Measurements from ENCODE around the gene MTURN. TPM values are rescaled to one million over a fixed set of nuclear protein-coding genes. Genes with fewer than 3 reads are reported as not detected.

The MTURN gene
- total and polyA plus RNA-seq, 8 donors = 8.7 to 14.9 (median 11.4) TPM

GRCh38 chr7:30149640-30150272 lies 15.0 kb downstream of the MTURN start:
- no peaks in the 10 kb centered on the region for H3K27me3 ChIP-seq
- H3K36me3 ChIP-seq = peaks cover 0 to 6% (median 0%) of the 10 kb centered on the region in 3 donors
- no peak for TF ChIP-seq CTCF (IDR thresholded peaks at IDR 0.05)
- H3K4me3 ChIP-seq = no peak overlapping the region
- H3K27ac ChIP-seq = peak overlapping the region in 2 of 4 donors; percentile 8 to 47
- no peaks in the 10 kb centered on the region for H3K9me3 ChIP-seq
- peaks cover 0 to 12% (median 6%) of the 10 kb centered on the region in 3 donors for H3K4me1 ChIP-seq
- WGBS, 2 donors = 55 to 58% methylated on average over 7 of the region's 7 CpGs
- peak in 1 of 6 donors; percentile 9 for DNase-seq
- peak; percentile 36 to 78 (median 64) for ATAC-seq
- no peak for FAIRE-seq
- intact Hi-C loops (cut with DNase I) = no loop called here

GRCh38 chr7:30150711-30151110 lies 15.9 kb downstream of the MTURN start:
- peak in 1 of 6 donors; percentile 8 for DNase-seq
- H3K4me1 ChIP-seq = peaks cover 0 to 12% (median 6%) of the 10 kb centered on the region in 3 donors
- no peaks in the 10 kb centered on the region for H3K9me3 ChIP-seq
- WGBS, 2 donors = 80 to 93% methylated on average over 7 of the region's 7 CpGs
- H3K36me3 ChIP-seq = peaks cover 0 to 6% (median 0%) of the 10 kb centered on the region in 3 donors
- H3K4me3 ChIP-seq = no peak overlapping the region
- H3K27me3 ChIP-seq = no peaks in the 10 kb centered on the region
- FAIRE-seq = no peak
- no peak for TF ChIP-seq CTCF (IDR thresholded peaks at IDR 0.05)
- no peak overlapping the region for H3K27ac ChIP-seq
- no peak for ATAC-seq
- intact Hi-C loops (cut with DNase I) = no loop called here

- Histone ChIP-seq H3K9me3 (no peaks in the 10 kb centered on the region), H3K4me1 (peaks cover 0 to 9% (median 6%) of the 10 kb centered on the region in 3 donors), H3K4me3 (no peak overlapping the region), H3K27ac (no peak overlapping the region), H3K36me3 (peaks cover 0 to 6% (median 0%) of the 10 kb centered on the region in 3 donors), H3K27me3 (no peaks in the 10 kb centered on the region)
- intact Hi-C loops (cut with DNase I) = no loop called here
- TF ChIP-seq CTCF (IDR thresholded peaks at IDR 0.05) = no peak
- DNase-seq (peak in 1 of 6 donors; percentile 4), ATAC-seq (no peak), FAIRE-seq (no peak)
- 76 to 85% methylated on average over 9 of the region's 9 CpGs for WGBS, 2 donors
Observed at GRCh38 chr7:30154111-30154587, 19.4 kb downstream of the MTURN start.

GRCh38 chr7:30155481-30155880 lies 20.7 kb downstream of the MTURN start:
- H3K9me3 ChIP-seq = no peaks in the 10 kb centered on the region
- H3K4me1 ChIP-seq = peaks cover 0 to 8% (median 0%) of the 10 kb centered on the region in 3 donors
- no peak overlapping the region for H3K4me3 ChIP-seq
- TF ChIP-seq CTCF (IDR thresholded peaks at IDR 0.05) = no peak
- 76 to 81% methylated on average over 8 of the region's 8 CpGs for WGBS, 2 donors
- H3K27ac ChIP-seq = no peak overlapping the region
- no peak for DNase-seq
- intact Hi-C loops (cut with DNase I) = no loop called here
- peak in 1 of 4 donors; percentile 28 for ATAC-seq
- H3K27me3 ChIP-seq = no peaks in the 10 kb centered on the region
- no peak for FAIRE-seq
- H3K36me3 ChIP-seq = peaks cover 0 to 6% (median 0%) of the 10 kb centered on the region in 3 donors

GRCh38 chr7:30157204-30157603 lies 22.4 kb downstream of the MTURN start:
- Histone ChIP-seq H3K4me3 (no peak overlapping the region), H3K27ac (no peak overlapping the region), H3K4me1 (peaks cover 0 to 8% (median 0%) of the 10 kb centered on the region in 3 donors), H3K27me3 (no peaks in the 10 kb centered on the region), H3K36me3 (peaks cover 0 to 6% (median 0%) of the 10 kb centered on the region in 3 donors), H3K9me3 (no peaks in the 10 kb centered on the region)
- no peak for TF ChIP-seq CTCF (IDR thresholded peaks at IDR 0.05)
- DNase-seq = no peak
- intact Hi-C loops (cut with DNase I) = no loop called here
- no peak for ATAC-seq
- 94 to 98% methylated on average over 9 of the region's 9 CpGs for WGBS, 2 donors
- FAIRE-seq = no peak
